HCT116 (cell line): ENCODE data around the gene HOXB7. TPM values are rescaled to one million over a fixed set of nuclear protein-coding genes. Genes with fewer than 3 reads are reported as not detected.

Experiments
- ATAC-seq: fragments of 200-7000 bp; cut with Tn5 transposase; 2 replicates; pipeline ENCODE4 v1.9.1; 2020; ENCODE audit warnings: mild to moderate bottlenecking, moderate library complexity
- BruUV-seq: library from RNA; stranded (reverse); fragments of 400-500 nt; replicated peaks from 2 replicates; lab custom pipeline; 2021; lab: Mats Ljungman, UMichigan
- CTCF ChIA-PET: fragments of 300-600 bp; sonication (Branson Sonifier 250); formaldehyde crosslinking; loops from one replicate; lab custom pipeline; 2021; ENCODE audit warnings: antibody characterized with exemption; lab: Charles Lee
- POLR2A ChIA-PET: fragments of 300-600, 350-600 bp; sonication (Branson Sonifier 250); formaldehyde crosslinking; loops from one replicate; lab custom pipeline; 2021; ENCODE audit warnings: antibody characterized with exemption; lab: Charles Lee
- RAD21 ChIA-PET, 2 experiments: fragments of 300-600 bp; sonication (Branson Sonifier 250); formaldehyde crosslinking; loops; one replicate each; lab custom pipeline; 2023; ENCODE audit warnings: low total read pairs in 2 of 2; ENCODE audit not compliant: uncharacterized antibody in 2 of 2, unreplicated experiment in 2 of 2, low non-redundant PET in 1 of 2; lab: Charles Lee
- DNase-seq: peaks from one replicate; pipeline ENCODE4 v3.0.0-alpha.2; 2010; ENCODE audit warnings: low read depth, low spot score
- H2AFZ ChIP-seq: fragments of 200-600 bp; shearing (Covaris generic), sonication (generic); 2 replicates; pipeline ENCODE4 v1.6.1; 2017; ENCODE audit warnings: low read depth, mixed run types, mixed read lengths, antibody characterized with exemption, low read length; ENCODE audit not compliant: poor library complexity, severe bottlenecking
- H3K27ac ChIP-seq: 2 replicates; pipeline ENCODE4 v1.5.1; 2012; ENCODE audit warnings: low read depth, low read length
- H3K27me3 ChIP-seq: fragments of 200-600 bp; sonication (generic); 2 replicates; pipeline ENCODE4 v1.6.1; 2016; ENCODE audit warnings: mixed run types, low read length, mixed read lengths; ENCODE audit not compliant: insufficient read depth
- H3K36me3 ChIP-seq, 2 experiments: fragments of 200-500 bp in 1 of 2; fragments of 200-600 bp in 1 of 2; sonication (Bioruptor generic) in 1 of 2; sonication (generic) in 1 of 2; 2 replicates each; pipeline versions ENCODE4 v1.5.1 to v1.6.1; 2014 to 2016; ENCODE audit warnings: low read length in 2 of 2, inconsistent platforms in 1 of 2, mixed read lengths in 1 of 2, mixed run types in 1 of 2; ENCODE audit not compliant: insufficient read depth in 2 of 2, control insufficient read depth in 1 of 2
- H3K4me1 ChIP-seq, 2 experiments: fragments of 200-600 bp in 1 of 2; sonication (generic) in 1 of 2; 2 replicates each; pipeline versions ENCODE4 v1.5.1 to v1.6.1; 2012 to 2017; ENCODE audit warnings: low read length in 2 of 2, inconsistent platforms in 1 of 2, mild to moderate bottlenecking in 1 of 2, mixed read lengths in 1 of 2, mixed run types in 1 of 2, moderate library complexity in 1 of 2; ENCODE audit not compliant: insufficient read depth in 2 of 2, control insufficient read depth in 1 of 2
- H3K4me2 ChIP-seq: fragments of 200-600 bp; sonication (generic); 2 replicates; pipeline ENCODE4 v1.6.1; 2017; ENCODE audit warnings: mixed run types, low read length, mixed read lengths
- H3K4me3 ChIP-seq, 2 experiments: fragments of 200-600 bp in 1 of 2; sonication (generic) in 1 of 2; replicated peaks in 1 of 2; 2 replicates each; pipeline ENCODE4 v1.5.1; 2011 to 2016; ENCODE audit warnings: low read length in 2 of 2, control low read depth in 1 of 2, low read depth in 1 of 2, mild to moderate bottlenecking in 1 of 2, mixed read lengths in 1 of 2, mixed run types in 1 of 2
- H3K79me2 ChIP-seq: fragments of 200-600 bp; sonication (generic); 2 replicates; pipeline ENCODE4 v1.6.1; 2017; ENCODE audit warnings: mild to moderate bottlenecking, mixed run types, low read length, moderate library complexity, mixed read lengths; ENCODE audit not compliant: insufficient read depth
- H3K9ac ChIP-seq: fragments of 200-600 bp; sonication (generic); 2 replicates; pipeline ENCODE4 v1.6.1; 2016; ENCODE audit warnings: low read length, mixed read lengths
- H3K9me2 ChIP-seq: fragments of 200-600 bp; sonication (generic), shearing (Covaris generic); 2 replicates; pipeline ENCODE4 v1.6.1; 2017; ENCODE audit warnings: mixed run types, mild to moderate bottlenecking, moderate library complexity; ENCODE audit not compliant: insufficient read depth
- H3K9me3 ChIP-seq, 2 experiments: fragments of 200-500 bp in 1 of 2; fragments of 200-600 bp in 1 of 2; sonication (Bioruptor generic) in 1 of 2; sonication (generic) in 1 of 2; 2 replicates each; pipeline ENCODE4 v1.6.1; 2014 to 2017; ENCODE audit warnings: low read length in 2 of 2, mixed read lengths in 2 of 2, inconsistent platforms in 1 of 2, low read depth in 1 of 2, mild to moderate bottlenecking in 1 of 2, mixed run types in 1 of 2, moderate library complexity in 1 of 2; ENCODE audit not compliant: control insufficient read depth in 1 of 2, insufficient read depth in 1 of 2
- H4K20me1 ChIP-seq: fragments of 200-600 bp; sonication (generic), shearing (Covaris generic); 2 replicates; pipeline ENCODE4 v1.6.1; 2017; ENCODE audit warnings: mixed run types, mild to moderate bottlenecking, moderate library complexity; ENCODE audit not compliant: insufficient read depth
- CBX3 ChIP-seq: IDR thresholded peaks from 2 replicates; pipeline ENCODE4 v1.6.1; 2012; ENCODE audit warnings: low read depth
- EGR1 ChIP-seq: IDR thresholded peaks from 2 replicates; pipeline ENCODE4 v1.6.1; 2012; ENCODE audit warnings: low read depth
- ELF1 ChIP-seq: IDR thresholded peaks from 2 replicates; pipeline ENCODE4 v1.6.1; 2012; ENCODE audit warnings: low read depth, borderline replicate concordance
- EZH2 ChIP-seq: fragments of 200-600 bp; sonication (generic); IDR thresholded peaks from 2 replicates; pipeline ENCODE4 v1.6.1; 2017; ENCODE audit warnings: antibody characterized with exemption, mixed run types
- POLR2AphosphoS5 ChIP-seq: IDR thresholded peaks from 2 replicates; pipeline ENCODE4 v1.6.1; 2011; ENCODE audit warnings: mild to moderate bottlenecking, low read depth, low read length, moderate library complexity
- RAD21 ChIP-seq: IDR thresholded peaks from 2 replicates; pipeline ENCODE4 v1.6.1; 2012; ENCODE audit warnings: low read depth, mild to moderate bottlenecking
- SRF ChIP-seq: IDR thresholded peaks from 2 replicates; pipeline ENCODE4 v1.6.1; 2012; ENCODE audit warnings: low read depth
- TCF7L2 ChIP-seq: IDR thresholded peaks from 2 replicates; pipeline ENCODE4 v1.7.0; 2011; ENCODE audit warnings: borderline replicate concordance, inconsistent platforms; ENCODE audit not compliant: insufficient read depth, insufficient read length; ENCODE audit errors: extremely low read depth
- YY1 ChIP-seq: IDR thresholded peaks from 2 replicates; pipeline ENCODE4 v1.6.1; 2011; ENCODE audit warnings: low read length, low read depth, moderate library complexity, mild to moderate bottlenecking; ENCODE audit not compliant: insufficient replicate concordance; ENCODE audit errors: extremely low read depth
- ZFX ChIP-seq: fragments of 450-650 bp; IDR thresholded peaks from 2 replicates; pipeline ENCODE4 v1.6.1; 2017
- intact Hi-C: fragments of 100-400 bp; cut with micrococcal nuclease; formaldehyde crosslinking; loops from 2 replicates; pipeline ENCODE4 v1.10.0; 2022
- total RNA-seq: library from RNA; stranded (reverse); gene quantifications from one replicate; pipeline ENCODE4 v1.2.1, GENCODE V29; 2021; ENCODE audit not compliant: unreplicated experiment
- TF ChIP-seq, protein P1 (sequence below): IDR thresholded peaks from 2 replicates; pipeline ENCODE4 v1.6.1; 2011; ENCODE audit warnings: mild to moderate bottlenecking, low read length, moderate library complexity; ENCODE audit not compliant: insufficient replicate concordance; ENCODE audit errors: extremely low read depth
- TF ChIP-seq, protein P2 (sequence below): IDR thresholded peaks from 2 replicates; pipeline ENCODE4 v1.6.1; 2012

Gene HOXB7
- total RNA-seq, 1 experiment from 2014 or later, result 33.6 TPM

DNA sequence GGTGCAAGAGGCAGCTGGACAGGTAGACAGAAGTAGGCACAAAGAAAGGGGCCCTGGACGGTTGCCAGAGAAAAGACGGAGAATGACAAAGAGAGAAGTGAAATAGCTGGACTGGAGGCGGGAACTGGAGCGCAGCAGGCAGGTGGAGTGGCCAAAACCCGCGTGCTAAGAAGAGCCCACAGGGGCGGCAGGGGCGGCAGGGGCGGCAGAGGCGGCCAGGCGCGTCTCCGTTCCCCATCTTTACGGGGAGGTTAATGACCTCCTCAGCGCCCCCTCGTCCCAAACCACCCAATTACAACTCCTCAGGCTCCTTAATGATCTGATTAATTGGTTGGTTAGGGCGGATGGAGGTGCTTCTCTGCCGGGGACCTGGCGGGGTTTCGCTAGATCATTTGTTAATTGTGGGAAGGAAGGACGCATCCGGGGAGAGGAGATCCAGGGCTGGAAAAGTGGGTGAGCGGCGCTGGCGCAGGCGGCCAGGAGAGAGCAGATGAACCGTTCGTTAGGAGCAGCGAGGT lies 30.8 kb upstream of the HOXB7 start:
- Histone ChIP-seq H3K27me3 (no peaks in the 10 kb centered on the region), H3K4me3 (no peak overlapping the region), H3K9ac (no peak overlapping the region), H3K9me3 (no peaks in the 10 kb centered on the region), H2AFZ (no peak overlapping the region)
- DNase-seq (no peak), ATAC-seq (no peak)
- POLR2A ChIA-PET, result no interaction called here
- no TSS peak for BruUV-seq
- TF ChIP-seq YY1, result no peak
- TF ChIP-seq ELF1, result no peak
- no peak for TF ChIP-seq EGR1
- no peak for TF ChIP-seq SRF
- TF ChIP-seq CBX3, result no peak
- TF ChIP-seq ZFX, result no peak
- TF ChIP-seq POLR2AphosphoS5, result no peak
- TF ChIP-seq, all 23 proteins: peak for 0
- Histone ChIP-seq H3K27ac (no peak overlapping the region), H3K4me1 (peaks cover 13 to 41% of the 10 kb centered on the region in 2 experiments; a peak in 3 of 4 replicates), H3K9me2 (no peaks in the 10 kb centered on the region), H3K36me3 (peaks cover 0 to 18% of the 10 kb centered on the region in 2 experiments; a peak in 1 of 4 replicates), H3K79me2 (peaks cover 100% of the 10 kb centered on the region), H4K20me1 (no peaks in the 10 kb centered on the region), H3K4me2 (no peak overlapping the region)
- ChIA-PET RAD21 (no interaction called here), CTCF (interaction anchor here (0.7 to 2.7 kb wide), 2 partner anchors 16 to 237 kb away, joined by 3 to 7 read pairs; partner anchors contain the start of gene HOXB9)
- intact Hi-C loops, result no loop called here

DNA sequence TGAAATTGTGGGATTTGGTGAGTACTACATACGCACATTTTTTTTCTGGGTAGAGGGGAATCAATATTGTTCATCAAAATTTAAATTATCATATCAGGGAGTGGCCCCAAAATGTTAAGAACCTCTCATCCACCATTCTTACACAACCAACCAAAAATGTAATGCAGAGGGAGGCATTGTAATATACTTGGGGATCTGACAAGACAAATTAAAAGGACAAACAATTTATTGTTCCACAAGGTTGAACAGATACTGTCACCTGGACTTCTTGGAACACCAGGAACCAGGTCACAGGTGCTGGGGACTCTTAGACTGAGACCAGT lies 30.0 kb upstream of the HOXB7 start:
- CTCF ChIA-PET, result interaction anchor here (0.7 to 2.7 kb wide), 2 partner anchors 15 to 238 kb away, joined by 3 to 7 read pairs; partner anchors contain the start of gene HOXB9
- no peak overlapping the region for H2AFZ ChIP-seq

More for the DNA sequence above, 30.0 kb upstream of the HOXB7 start:
- no peak for TF ChIP-seq SRF
- TF ChIP-seq CBX3, result no peak
- TF ChIP-seq, protein P1, sequence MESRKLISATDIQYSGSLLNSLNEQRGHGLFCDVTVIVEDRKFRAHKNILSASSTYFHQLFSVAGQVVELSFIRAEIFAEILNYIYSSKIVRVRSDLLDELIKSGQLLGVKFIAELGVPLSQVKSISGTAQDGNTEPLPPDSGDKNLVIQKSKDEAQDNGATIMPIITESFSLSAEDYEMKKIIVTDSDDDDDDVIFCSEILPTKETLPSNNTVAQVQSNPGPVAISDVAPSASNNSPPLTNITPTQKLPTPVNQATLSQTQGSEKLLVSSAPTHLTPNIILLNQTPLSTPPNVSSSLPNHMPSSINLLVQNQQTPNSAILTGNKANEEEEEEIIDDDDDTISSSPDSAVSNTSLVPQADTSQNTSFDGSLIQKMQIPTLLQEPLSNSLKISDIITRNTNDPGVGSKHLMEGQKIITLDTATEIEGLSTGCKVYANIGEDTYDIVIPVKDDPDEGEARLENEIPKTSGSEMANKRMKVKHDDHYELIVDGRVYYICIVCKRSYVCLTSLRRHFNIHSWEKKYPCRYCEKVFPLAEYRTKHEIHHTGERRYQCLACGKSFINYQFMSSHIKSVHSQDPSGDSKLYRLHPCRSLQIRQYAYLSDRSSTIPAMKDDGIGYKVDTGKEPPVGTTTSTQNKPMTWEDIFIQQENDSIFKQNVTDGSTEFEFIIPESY, result no peak
- no peak for TF ChIP-seq YY1
- TF ChIP-seq ELF1, result no peak
- TF ChIP-seq EZH2, result no peak
- no peak for TF ChIP-seq RAD21
- TF ChIP-seq, protein P2, sequence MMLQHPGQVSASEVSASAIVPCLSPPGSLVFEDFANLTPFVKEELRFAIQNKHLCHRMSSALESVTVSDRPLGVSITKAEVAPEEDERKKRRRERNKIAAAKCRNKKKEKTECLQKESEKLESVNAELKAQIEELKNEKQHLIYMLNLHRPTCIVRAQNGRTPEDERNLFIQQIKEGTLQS, result no peak
- TF ChIP-seq EGR1, result no peak
- TF ChIP-seq TCF7L2, result no peak
- Histone ChIP-seq H3K36me3 (peaks cover 6 to 26% of the 10 kb centered on the region in 2 experiments; a peak in 3 of 4 replicates), H3K4me2 (no peak overlapping the region), H4K20me1 (no peaks in the 10 kb centered on the region), H3K4me1 (peaks cover 13 to 41% of the 10 kb centered on the region in 2 experiments; a peak in 3 of 4 replicates), H3K4me3 (no peak overlapping the region), H3K27me3 (no peaks in the 10 kb centered on the region), H3K27ac (no peak overlapping the region), H3K9me3 (no peaks in the 10 kb centered on the region), H3K9ac (no peak overlapping the region), H3K9me2 (no peaks in the 10 kb centered on the region), H3K79me2 (peaks cover 100% of the 10 kb centered on the region)
- ChIA-PET POLR2A (interaction anchor here (1.3 kb wide), 1 partner anchor 15 kb away, joined by 8 read pairs; the partner anchor contains the start of gene HOXB9), RAD21 (no interaction called here)
- intact Hi-C loops, result no loop called here
- DNase-seq, result no peak
- ATAC-seq, result no peak
- no TSS peak for BruUV-seq
